Lung (tissue), 12 donors: Measurements from ENCODE around the gene P4HB. TPM values are rescaled to one million over a fixed set of nuclear protein-coding genes. Genes with fewer than 3 reads are reported as not detected.
A peak's percentile ranks its signal among the peaks of the same experiment; 100 is the strongest.

ENCODE experiments used
- ATAC-seq: fragments of 200-7000 bp; cut with Tn5 transposase; one replicate; pipeline ENCODE4 v1.9.1; 2020; ENCODE audit warnings: moderate number of reproducible peaks; ENCODE audit not compliant: insufficient read depth, low FRiP score
- DNase-seq, 3 donors: peaks; one replicate each; pipeline ENCODE4 v3.0.0-alpha.2; 2013 to 2017
- H3K27ac ChIP-seq, 2 donors: one replicate each; pipeline ENCODE4 v1.5.1; 2013; ENCODE audit warnings: mild to moderate bottlenecking in 2 of 2, moderate library complexity in 2 of 2, control low read depth in 1 of 2, inconsistent platforms in 1 of 2, low read depth in 1 of 2, low read length in 1 of 2
- H3K27me3 ChIP-seq, 3 donors: one replicate each; pipeline ENCODE4 v1.5.1; 2013; ENCODE audit warnings: low read length in 2 of 3; ENCODE audit not compliant: control insufficient read depth in 3 of 3, insufficient read depth in 3 of 3
- H3K36me3 ChIP-seq, 4 donors: one replicate each; pipeline ENCODE4 v1.5.1; 2013; ENCODE audit warnings: low read length in 4 of 4, mild to moderate bottlenecking in 1 of 4, moderate library complexity in 1 of 4; ENCODE audit not compliant: control insufficient read depth in 4 of 4, insufficient read depth in 4 of 4
- H3K4me1 ChIP-seq, 5 donors: one replicate each; pipeline ENCODE4 v1.5.1; 2013; ENCODE audit warnings: low read length in 5 of 5, mild to moderate bottlenecking in 2 of 5, moderate library complexity in 1 of 5; ENCODE audit not compliant: control insufficient read depth in 5 of 5, insufficient read depth in 5 of 5
- H3K4me3 ChIP-seq: one replicate; pipeline ENCODE4 v1.5.1; 2013; ENCODE audit warnings: mild to moderate bottlenecking, control low read depth, moderate library complexity
- H3K9ac ChIP-seq, 2 donors: one replicate each; pipeline ENCODE4 v1.5.1; 2013; ENCODE audit warnings: low read length in 2 of 2, control low read depth in 1 of 2; ENCODE audit not compliant: insufficient read depth in 1 of 2
- H3K9me3 ChIP-seq, 4 donors: one replicate each; pipeline ENCODE4 v1.5.1; 2013; ENCODE audit warnings: low read length in 3 of 4, mild to moderate bottlenecking in 1 of 4, moderate library complexity in 1 of 4; ENCODE audit not compliant: control insufficient read depth in 4 of 4, insufficient read depth in 3 of 4
- CTCF ChIP-seq: IDR thresholded peaks from 2 replicates; pipeline ENCODE4 v1.5.1; 2012; ENCODE audit warnings: mild to moderate bottlenecking; ENCODE audit errors: control extremely low read depth, extremely low read depth
- WGBS, 2 donors: extraction: QIAGEN DNeasy Blood & Tissue Kit; methylation state at CpG; one replicate each; pipeline ENCODE4 v1.1.7; 2013; 5-methylcytosine and 5-hydroxymethylcytosine counted together
- polyA plus RNA-seq, 2 donors: library from polyadenylated mRNA; stranded (reverse); fragments of 200-250 nt; gene quantifications; one replicate each; pipeline ENCODE4 v1.2.1, GENCODE V29; 2013
- total RNA-seq, 2 donors: library from RNA; depleted of rRNA in 1 of 2; stranded (reverse); fragments of >200 nt in 1 of 2; gene quantifications; one replicate each; pipeline ENCODE4 v1.2.1, GENCODE V29; 2014 to 2021
- donor health status: control.
- donor health status: control.
- donor health status: Bipolar disorder and iron deficiency.
- donor health status: healthy.
- donor health status: DM: yes; HTN: yes; CAD: no.

The P4HB gene
- total and polyA plus RNA-seq, 4 donors = 356 to 990 (median 779) TPM

- Histone ChIP-seq H3K9ac (no peak overlapping the region), H3K4me3 (no peak overlapping the region), H3K27ac (peak overlapping the region in 1 of 2 donors; percentile 70), H3K9me3 (no peaks in the 10 kb centered on the region), H3K27me3 (no peaks in the 10 kb centered on the region), H3K4me1 (peaks cover 0 to 4% (median 0%) of the 10 kb centered on the region in 5 donors), H3K36me3 (peaks cover 8 to 54% (median 32%) of the 10 kb centered on the region in 4 donors)
- DNase-seq (no peak), ATAC-seq (no peak)
- WGBS, 2 donors = 68 to 75% methylated on average over 21 of the region's 21 CpGs
- TF ChIP-seq CTCF = no peak
These were observed 17.4 kb downstream of the P4HB start for GRCh38 chr17:81842725-81843504.

GRCh38 chr17:81842378-81842724, 18.0 kb downstream of the P4HB start:
- H3K9ac ChIP-seq = no peak overlapping the region
- no peak for TF ChIP-seq CTCF
- 93 to 94% methylated on average over 11 of the region's 11 CpGs for WGBS, 2 donors
- H3K4me1 ChIP-seq = peaks cover 0 to 4% (median 0%) of the 10 kb centered on the region in 5 donors
- H3K4me3 ChIP-seq = no peak overlapping the region
- no peaks in the 10 kb centered on the region for H3K27me3 ChIP-seq
- H3K9me3 ChIP-seq = no peaks in the 10 kb centered on the region
- ATAC-seq (no peak), DNase-seq (no peak)
- H3K27ac ChIP-seq = no peak overlapping the region
- peaks cover 8 to 54% (median 31%) of the 10 kb centered on the region in 4 donors for H3K36me3 ChIP-seq

- ATAC-seq (no peak), DNase-seq (no peak)
- H3K27ac ChIP-seq = no peak overlapping the region
- no peak overlapping the region for H3K9ac ChIP-seq
- no peaks in the 10 kb centered on the region for H3K27me3 ChIP-seq
- H3K9me3 ChIP-seq = no peaks in the 10 kb centered on the region
- H3K4me3 ChIP-seq = no peak overlapping the region
- 69 to 87% methylated on average over 15 of the region's 15 CpGs for WGBS, 2 donors
- no peak for TF ChIP-seq CTCF
- peaks cover 8 to 49% (median 29%) of the 10 kb centered on the region in 4 donors for H3K36me3 ChIP-seq
- H3K4me1 ChIP-seq = peaks cover 0 to 4% (median 0%) of the 10 kb centered on the region in 5 donors
These were observed 18.5 kb downstream of the P4HB start for GRCh38 chr17:81841866-81842265.
